EL (cell line): ENCODE results near the gene FMR1NB.

Experiments used
- DNase-seq: peaks from one replicate; pipeline ENCODE4 v3.0.0-alpha.2; 2016

The FMR1NB gene, protein sequence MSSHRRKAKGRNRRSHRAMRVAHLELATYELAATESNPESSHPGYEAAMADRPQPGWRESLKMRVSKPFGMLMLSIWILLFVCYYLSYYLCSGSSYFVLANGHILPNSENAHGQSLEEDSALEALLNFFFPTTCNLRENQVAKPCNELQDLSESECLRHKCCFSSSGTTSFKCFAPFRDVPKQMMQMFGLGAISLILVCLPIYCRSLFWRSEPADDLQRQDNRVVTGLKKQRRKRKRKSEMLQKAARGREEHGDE

DNA sequence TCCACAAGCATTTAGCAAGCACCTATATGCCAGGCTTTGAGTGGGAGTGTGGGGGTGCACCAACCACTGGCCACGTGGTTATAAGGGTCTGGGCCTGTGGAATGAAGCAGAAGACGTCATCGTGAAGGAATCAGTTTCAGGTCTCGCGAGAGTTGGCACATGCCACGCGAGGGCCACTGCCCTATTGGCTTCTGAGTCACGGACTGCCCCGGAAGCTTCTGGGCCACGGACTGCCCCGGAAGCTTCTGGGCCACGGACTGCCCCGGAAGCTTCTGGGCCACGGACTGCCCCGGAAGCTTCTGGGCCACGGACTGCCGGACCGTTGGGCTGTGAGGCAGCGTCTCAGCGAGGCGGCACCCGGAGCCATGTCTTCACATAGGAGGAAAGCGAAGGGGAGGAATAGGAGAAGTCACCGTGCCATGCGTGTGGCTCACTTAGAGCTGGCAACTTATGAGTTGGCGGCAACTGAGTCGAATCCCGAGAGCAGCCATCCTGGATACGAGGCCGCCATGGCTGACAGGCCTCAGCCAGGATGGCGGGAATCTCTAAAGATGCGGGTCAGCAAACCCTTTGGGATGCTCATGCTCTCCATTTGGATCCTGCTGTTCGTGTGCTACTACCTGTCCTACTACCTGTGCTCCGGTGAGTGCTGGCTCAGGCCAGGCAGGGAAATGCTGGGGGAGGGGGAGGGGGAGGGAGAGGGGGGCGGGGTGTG lies at the start of gene FMR1NB:
Gene FMR1NB, plus strand, starts transcription at position 300 of the 715 bp plus-strand sequence. Its CDS starts 66 bp downstream, at position 366.
- DNase-seq: no peak

DNA sequence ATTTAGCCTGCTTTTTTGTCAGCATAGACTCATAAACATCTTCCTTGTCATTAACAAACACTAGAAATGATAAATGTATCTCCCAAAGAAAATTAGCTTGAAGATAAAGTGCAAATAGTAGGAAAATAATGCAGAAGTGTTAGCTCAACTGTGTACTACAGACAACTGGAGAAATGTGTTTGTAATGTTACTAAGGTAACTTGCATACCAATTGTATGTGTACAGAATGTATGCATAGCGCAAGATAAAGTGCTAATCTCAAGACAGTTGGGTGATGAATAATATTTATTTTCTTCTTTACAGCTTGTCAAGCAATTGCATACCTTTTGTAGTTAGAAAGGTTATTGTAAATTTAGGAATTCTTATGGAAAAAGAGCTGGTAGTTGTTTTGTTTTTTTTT lies 47.3 kb upstream of the FMR1NB start:
- no peak for DNase-seq

DNA sequence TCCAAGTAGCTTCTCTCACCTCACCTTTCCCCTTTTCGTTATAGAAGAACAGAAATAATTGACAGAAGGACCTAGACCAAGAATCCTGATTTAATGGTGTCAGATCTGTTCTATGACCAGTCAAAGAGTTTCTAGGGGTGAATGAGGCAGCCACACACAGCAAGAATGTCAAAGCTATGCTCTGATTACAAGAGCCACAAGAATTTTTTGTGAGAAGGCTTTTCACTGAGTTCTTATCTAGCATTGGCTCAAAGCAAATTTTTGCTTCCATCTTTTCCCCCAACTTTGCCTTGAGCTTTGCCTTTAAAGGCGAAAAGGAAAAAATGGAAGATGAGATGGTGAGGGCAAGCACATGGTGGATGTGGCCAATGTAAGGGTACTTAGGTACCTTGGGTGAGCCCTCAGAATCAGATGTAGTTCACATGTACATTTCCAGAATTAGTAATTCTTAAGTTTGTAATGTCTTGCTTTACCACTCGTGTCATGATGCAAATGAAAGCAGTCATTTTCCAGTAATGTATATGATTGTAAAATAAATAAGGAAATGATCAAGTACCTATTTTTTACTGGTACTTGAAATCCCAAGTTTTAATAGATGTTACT lies 45.9 kb upstream of the FMR1NB start:
- no peak for DNase-seq

DNA sequence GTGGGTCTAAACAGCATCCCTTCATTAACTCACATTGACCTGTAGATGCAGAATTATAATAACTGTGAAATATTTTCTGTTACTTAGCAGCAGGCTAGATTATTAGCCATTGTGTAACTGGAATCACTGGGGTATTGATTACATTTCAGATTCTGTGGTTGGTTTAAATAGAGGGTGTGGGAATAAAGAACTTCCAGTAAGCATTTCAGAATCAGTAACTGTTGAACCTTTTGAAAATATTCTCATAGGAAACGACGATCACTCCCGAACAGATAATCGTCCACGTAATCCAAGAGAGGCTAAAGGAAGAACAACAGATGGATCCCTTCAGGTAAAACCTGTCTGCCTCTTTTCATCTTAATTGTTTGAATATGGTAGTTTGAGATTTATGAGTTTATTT lies 35.9 kb upstream of the FMR1NB start:
- DNase-seq: no peak

DNA sequence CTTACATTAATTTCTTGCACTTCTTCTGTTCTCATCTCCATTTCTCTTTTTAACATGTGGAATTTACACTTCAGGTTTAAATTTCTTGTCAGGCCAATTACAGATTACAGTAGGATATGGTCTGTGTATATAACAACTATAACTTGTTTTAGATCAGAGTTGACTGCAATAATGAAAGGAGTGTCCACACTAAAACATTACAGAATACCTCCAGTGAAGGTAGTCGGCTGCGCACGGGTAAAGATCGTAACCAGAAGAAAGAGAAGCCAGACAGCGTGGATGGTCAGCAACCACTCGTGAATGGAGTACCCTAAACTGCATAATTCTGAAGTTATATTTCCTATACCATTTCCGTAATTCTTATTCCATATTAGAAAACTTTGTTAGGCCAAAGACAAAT lies 32.6 kb upstream of the FMR1NB start:
- no peak for DNase-seq

DNA sequence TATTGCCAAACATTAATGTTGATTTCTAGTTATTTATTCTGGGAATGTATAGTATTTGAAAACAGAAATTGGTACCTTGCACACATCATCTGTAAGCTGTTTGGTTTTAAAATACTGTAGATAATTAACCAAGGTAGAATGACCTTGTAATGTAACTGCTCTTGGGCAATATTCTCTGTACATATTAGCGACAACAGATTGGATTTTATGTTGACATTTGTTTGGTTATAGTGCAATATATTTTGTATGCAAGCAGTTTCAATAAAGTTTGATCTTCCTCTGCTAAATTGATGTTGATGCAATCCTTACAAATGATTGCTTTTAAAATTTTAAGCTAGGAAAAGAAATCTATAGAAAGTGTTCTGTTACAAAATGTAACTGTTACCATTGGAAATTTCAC lies 30.8 kb upstream of the FMR1NB start:
- DNase-seq: no peak

DNA sequence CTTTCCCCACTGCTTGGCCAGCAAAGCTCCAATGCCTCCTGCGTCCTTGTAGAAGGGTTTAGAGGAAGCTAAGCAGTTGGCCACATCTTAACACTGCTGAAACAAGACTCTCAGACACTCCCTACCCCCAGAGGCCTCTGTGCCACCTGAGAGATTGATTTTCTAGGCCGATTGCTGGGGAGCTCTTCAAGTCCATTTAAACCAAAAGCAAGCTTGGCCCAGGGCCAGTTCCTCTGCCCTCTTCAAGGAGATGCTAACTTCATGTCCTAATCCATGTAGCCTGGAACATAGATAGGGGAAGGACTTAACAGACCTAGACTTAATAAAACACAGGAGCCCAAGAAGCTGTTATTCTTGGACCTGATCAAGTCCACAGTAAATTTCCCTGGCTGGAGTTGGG lies 27.2 kb upstream of the FMR1NB start:
- no peak for DNase-seq

DNA sequence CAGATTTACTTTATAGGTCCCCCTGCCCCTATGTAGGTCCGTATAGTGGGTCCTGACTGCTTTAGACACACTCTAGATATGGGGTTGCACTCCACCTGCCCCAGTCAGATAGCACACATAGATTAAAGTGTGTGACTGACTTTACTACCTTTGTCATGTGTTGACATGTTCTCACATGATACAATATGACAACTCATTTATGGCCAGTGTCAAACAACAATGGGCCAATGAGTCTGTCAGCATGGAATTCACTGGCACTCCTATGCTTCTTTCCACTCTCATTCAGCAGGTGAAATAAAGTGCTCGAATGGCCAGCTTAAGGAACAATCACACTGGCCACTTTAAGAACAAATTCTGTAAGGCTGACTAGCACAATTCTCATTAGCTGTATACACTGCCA lies 23.8 kb upstream of the FMR1NB start:
- no peak for DNase-seq

DNA sequence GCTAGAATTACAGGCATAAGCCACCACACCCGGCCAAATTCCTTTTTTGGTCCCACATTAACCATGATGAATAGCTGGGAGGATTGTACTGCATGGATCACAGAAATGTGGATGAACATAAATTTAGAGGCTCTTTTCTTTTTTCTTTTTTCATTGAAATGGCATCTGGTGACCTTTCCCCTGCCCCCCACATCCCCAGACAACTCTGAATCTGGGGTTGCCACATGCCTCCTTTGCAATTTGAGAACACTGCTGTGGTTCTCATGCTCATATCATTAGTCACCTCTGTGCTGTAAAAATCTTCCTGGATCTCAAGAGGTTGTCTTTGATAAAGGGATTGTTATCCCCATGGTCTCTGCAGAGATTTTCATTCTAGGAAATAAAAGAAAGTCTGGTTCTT lies 22.8 kb upstream of the FMR1NB start:
- DNase-seq: peak; percentile 64

DNA sequence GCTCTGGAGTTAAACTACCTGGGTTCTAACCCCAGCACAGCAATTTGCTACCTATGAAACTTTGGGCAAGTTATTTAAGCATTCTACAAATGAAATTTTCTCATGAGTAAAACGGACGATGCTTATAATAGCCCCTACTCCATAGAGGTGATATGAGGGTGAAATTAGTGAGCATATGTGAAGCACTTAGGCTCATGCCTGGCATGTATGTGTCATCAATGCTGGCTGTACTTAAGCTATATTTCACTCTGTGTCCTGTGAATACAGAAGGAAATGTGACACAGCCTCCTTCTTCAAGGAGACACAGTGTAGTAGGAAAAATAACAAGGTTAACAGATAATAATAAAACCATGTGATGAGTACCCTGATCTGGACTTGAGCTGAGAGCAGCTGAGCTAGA lies 20.4 kb upstream of the FMR1NB start:
- no peak for DNase-seq

DNA sequence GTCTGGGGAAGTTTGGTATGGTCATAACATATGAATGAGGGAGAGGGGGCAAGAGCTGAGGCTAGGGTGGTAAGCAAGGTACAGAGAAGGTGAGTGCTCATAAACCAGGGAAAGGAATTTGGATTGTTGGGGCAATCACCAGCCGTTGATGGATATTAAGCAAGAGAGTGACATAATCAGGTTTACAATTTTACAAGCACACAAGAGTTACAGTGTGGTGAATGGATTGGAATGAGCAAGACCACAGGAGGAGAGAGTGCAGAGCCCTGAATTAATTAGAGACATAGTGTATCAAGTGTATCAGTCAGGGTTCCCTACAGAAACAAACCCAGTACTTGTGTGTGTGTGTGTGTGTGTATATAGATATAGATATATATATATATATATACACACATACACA lies 18.7 kb upstream of the FMR1NB start:
- DNase-seq: peak; percentile 0

DNA sequence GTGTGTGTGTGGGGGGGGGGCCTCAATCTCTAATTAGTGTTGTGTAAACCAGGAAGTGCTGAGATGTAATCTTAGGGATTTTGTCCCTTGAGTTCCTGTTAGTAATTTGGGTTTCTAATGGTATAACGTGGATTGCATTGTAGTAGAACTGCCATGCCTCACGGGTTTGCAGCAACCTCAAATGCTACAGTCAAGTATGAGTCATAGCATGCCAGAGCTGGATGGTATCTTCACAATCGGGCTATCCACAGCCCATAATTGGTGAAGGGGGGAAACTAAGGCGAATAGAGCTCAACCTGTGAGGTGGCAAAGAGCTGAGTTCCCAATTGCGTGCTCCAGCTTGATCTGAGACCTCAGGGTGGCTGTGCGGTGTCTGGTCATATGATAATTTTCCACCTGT lies 2.2 kb upstream of the FMR1NB start:
- DNase-seq: no peak

DNA sequence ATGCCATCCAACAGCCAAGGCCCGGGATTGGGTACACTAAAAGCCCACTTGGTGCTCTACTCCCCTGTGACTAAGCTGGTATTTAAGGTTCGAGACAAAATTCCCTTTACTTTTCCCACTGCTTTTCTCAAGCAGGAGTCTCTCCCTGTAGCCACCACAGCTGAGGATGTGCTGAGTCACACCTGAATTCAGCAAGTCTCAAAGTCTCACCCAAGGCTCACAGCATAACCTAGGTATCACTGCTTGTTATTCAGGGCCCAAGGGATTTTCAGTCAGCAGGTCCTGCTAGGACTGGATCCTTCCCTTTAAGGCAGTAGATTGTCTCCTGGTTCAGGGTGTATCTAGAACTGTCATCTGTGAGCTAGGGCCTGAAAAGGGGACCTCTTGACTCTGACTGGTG lies 39.2 kb downstream of the FMR1NB start:
- DNase-seq: no peak

DNA sequence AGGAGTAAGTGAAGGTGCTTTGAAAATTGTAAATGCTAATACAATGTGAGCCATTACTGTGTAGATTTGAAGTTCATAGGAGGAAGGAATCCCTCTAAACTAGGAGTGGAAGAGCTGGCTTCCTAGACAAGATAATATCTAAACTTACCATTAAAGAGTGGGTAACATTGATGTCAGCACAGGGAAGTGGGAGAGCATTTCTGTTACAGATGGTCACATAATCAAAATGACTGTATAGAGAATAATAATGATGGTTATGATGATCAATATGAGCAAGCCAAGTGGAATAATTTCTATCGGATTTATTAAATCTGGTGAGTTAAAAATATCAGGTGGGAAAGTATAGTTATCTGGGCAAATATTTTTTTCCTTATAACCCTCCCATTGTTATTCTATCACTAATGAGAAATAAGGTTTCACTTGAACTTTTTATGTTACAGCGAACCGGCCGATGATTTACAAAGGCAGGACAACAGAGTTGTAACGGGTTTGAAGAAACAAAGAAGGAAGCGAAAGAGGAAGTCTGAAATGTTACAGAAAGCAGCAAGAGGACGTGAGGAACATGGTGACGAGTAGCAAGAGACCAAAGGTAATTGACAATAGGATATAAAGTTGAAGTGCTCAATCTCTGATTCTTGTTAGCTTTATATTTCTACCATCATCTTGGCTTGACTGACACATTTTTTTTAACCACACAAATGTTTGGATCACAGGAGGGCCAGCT lies 43.5 kb downstream of the FMR1NB start:
- no peak for DNase-seq

DNA sequence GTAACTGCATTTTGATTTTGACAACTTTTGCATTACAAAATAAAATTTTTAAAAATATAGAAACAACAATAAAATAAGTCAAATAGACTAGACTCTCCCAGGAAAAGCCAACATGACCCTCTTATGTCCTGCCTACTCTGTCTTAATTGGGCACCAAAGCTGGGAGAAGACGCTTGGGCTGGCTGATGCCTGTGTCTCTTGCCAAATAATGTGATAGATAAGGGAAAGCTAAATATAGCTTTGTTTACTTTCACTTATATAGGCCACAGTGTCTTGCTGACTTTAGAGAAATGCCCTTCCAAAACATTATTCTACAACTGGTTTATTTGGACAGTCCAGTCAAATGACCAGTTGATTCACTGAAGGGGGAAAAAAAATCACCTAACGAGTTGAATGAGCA lies 54.2 kb downstream of the FMR1NB start:
- no peak for DNase-seq

DNA sequence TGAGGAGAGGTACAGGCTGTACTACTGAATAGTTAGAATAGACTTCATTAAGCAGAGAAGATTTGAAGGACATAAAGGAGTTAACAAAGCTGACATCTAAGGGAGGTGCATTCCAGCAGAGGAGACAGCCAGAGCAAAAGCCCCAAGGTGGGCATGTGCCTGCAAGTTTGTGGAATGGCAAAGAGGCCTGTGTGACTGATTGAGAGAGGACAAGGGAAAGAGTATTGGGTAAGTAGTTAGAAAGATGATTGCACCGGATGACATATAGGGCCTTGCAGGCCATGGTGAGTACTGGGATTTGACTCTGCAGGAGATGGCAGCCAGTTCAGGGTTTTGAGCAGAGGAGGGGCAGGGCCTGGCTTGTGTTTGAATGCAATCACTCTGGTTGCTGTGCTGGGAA lies 55.9 kb downstream of the FMR1NB start:
- no peak for DNase-seq

DNA sequence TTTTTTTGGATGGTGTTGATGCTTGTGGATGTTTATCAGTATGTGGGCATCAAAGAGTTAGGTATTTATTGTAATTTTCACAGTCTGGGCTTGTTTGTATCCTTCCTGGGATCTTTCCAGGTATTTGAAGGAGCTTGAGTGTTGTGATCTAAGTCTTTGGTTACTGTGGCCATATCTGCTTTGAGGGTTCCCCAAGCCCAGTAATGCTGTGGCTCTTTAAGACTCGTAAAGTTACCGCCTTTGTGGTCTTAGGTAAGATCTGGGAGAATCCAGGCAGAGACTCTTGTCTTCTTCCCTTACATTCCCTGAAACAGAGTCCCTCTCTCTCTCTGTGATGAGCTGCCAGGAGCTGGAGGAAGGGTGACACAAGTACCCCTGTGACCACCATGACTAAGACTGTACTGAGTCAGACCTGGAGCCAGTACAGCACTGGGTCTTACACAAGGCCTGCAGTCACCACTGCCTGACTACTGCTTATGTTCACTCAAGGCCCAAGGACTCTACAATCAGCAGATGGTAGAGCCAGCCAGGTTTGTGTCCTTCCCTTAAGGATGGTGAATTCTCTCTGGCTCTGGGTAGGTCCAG lies 62.2 kb downstream of the FMR1NB start:
- no peak for DNase-seq

DNA sequence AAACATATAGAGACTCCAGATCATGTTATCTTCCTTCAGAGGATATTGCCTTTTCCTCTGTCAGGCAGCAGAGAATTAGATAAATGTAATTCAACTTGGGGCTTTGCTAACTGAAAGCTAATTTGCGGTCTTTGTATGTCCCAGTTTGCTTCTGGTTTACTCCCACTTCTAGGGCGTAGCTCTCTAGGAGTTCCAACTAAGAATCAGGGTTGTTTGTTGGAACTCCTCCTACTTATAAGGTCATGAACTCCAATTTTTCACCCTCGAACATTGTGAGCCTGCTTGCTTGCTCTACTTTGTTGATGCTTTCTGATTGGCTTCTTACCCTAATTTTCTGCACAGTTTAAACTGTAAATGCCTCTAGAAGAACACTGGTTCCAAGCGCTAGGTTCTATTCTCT lies 66.1 kb downstream of the FMR1NB start:
- DNase-seq: no peak

DNA sequence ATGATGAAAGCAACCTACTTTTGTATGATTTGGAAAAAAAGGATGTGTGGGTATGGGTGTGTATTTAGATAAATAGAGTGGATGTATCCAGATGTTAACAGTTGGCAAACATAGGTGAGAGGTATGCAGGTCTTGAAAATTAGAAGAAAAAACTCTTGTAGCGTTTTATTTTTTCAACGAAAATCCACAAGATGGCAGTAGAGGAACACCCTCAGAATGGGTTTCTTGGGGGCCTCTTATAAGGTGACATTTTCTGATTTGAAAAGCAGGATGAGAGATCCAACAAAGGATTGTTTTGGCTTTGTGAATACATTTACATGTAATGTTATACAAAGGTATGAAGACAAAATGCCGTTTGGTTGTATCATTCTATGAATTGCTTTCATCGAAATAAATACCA lies 68.3 kb downstream of the FMR1NB start:
- peak; percentile 15 for DNase-seq

DNA sequence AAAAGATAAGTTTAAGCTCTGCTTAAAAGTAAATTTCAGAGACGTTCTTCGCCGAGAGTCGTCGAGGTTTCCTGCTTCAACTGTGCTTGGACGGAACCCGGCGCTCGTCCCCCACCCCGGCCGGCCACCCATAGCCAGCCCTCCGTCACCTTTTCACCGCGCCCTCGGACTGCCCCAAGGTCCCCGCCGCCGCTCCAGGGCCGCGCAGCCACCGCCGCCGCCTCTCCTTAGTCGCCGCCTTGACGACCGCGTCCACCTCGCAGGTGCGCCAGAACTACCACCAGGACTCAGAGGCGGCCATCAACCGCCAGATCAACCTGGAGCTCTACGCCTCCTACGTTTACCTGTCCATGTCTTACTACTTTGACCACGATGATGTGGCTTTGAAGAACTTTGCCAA lies 70.8 kb downstream of the FMR1NB start:
- no peak for DNase-seq

DNA sequence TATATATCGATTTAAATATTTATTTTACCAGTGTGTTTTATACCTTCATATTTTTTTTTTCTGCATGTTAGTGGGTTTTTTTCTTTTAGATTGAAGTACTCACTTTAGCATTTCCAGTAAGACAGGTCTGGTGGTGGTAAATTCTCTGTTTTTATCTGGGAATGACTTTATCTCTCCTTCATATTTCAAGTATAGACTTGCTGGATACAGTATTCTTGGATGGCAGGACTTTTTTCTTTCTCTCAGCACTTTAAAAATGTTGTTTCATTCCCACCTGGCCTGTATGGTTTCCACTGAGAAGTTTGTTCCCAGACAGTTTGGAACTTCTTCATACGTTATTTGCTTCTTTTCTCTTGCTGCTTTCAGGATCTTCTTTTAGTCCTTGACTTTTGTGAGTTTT lies 86.1 kb downstream of the FMR1NB start:
- no peak for DNase-seq

DNA sequence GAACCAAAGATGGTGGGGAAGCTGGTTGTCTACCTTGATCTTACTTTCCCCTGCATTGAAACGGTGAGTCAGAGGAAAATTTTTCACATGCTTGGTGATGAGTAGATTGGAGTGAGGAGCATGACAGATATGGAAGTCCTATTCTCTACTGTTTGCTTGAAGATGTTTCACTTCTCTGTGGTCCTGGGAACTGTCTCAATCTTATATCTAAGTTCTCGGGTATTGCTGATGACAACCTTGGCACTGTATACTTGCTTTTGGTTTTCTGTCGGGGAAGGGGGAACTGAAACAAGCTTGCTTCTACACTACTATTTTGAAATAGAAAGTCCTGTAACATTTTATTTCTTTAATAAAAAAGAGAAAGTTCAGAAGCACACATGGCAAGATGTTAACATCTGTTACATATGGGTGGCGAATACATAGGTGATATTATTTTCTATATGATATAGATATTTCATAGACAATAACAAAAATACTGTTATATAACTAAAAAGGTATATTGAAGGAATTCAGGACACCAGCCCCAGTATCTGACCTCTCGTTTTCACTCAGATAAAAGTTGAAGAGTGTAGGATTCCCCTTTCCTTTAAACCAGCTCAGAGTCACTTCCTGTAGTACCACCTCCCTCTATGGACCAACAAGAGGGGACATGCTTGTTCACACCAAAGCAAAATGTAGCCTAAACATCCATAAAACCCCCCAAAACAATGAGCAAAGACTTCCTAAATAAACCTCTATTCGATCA lies 88.8 kb downstream of the FMR1NB start:
- DNase-seq: no peak

DNA sequence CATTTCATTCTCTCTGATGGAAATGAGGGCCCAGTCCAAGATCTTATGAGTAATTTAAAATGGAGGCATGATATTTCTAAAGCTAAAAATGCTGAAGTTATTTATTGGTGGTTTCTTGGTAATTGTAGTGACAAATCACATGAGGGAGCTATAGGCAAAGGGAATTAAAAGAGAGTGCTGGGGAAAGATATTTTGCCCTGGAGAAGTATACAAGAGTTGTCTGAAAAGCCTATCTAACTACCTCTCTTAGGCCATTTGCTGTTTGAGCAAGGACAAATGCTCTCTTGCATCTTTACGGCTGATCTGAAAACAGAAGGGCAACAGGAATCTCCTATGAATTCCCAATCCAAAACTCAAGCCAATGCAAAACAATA lies 89.4 kb downstream of the FMR1NB start:
- DNase-seq: no peak
